Esophagus squamous epithelium (tissue), 4 donors: ENCODE measurements around the gene SLC9A9.

ENCODE experiments used
- CTCF ChIP-seq, 6 experiments: fragments of 450-650 bp in 4 of 6; fragments of 200-600 bp in 2 of 6; sonication (generic) in 2 of 6; IDR thresholded peaks; one replicate each; pipeline ENCODE4 v1.5.1; 2016 to 2019; ENCODE audit warnings: antibody characterized with exemption in 6 of 6, mild to moderate bottlenecking in 4 of 6, moderate library complexity in 4 of 6
- POLR2A ChIP-seq, 4 donors: fragments of 450-650 bp; IDR thresholded peaks; one replicate each; pipeline ENCODE4 v1.6.1; 2017; ENCODE audit warnings: antibody characterized with exemption in 4 of 4, mild to moderate bottlenecking in 4 of 4, moderate library complexity in 3 of 4

- TF ChIP-seq CTCF (IDR thresholded peaks at IDR 0.05) (no peak), POLR2A (IDR thresholded peaks at IDR 0.05) (no peak)
Measured at GRCh38 chr3:143313893-143314188, 534.4 kb downstream of the SLC9A9 start.
